Stomach (tissue), 4 donors: ENCODE measurements around the gene YOD1.

Source experiments
- CTCF ChIP-seq, 7 experiments: fragments of 450-650 bp in 4 of 7; fragments of 200-600 bp in 3 of 7; sonication (generic) in 3 of 7; IDR thresholded peaks; one replicate each; pipeline ENCODE4 v1.5.1; 2016 to 2019; ENCODE audit warnings: antibody characterized with exemption in 7 of 7, control low read depth in 2 of 7, mild to moderate bottlenecking in 1 of 7
- EP300 ChIP-seq: sonication (generic); formaldehyde crosslinking; IDR thresholded peaks from one replicate; pipeline ENCODE4 v1.6.1; 2017; ENCODE audit warnings: antibody characterized with exemption
- POLR2A ChIP-seq, 4 donors: fragments of 450-650 bp; IDR thresholded peaks; one replicate each; pipeline ENCODE4 v1.6.1; 2016; ENCODE audit warnings: antibody characterized with exemption in 4 of 4, control low read depth in 2 of 4, mild to moderate bottlenecking in 1 of 4, moderate library complexity in 1 of 4
- POLR2AphosphoS5 ChIP-seq, 3 donors: sonication (generic); formaldehyde crosslinking; IDR thresholded peaks; one replicate each; pipeline ENCODE4 v1.6.1; 2016; ENCODE audit warnings: antibody characterized with exemption in 3 of 3

- TF ChIP-seq CTCF (IDR thresholded peaks at IDR 0.05) (peak in 5 of 7 experiments; percentile 37 to 76 (median 66)), POLR2A (IDR thresholded peaks at IDR 0.05) (no peak), POLR2AphosphoS5 (IDR thresholded peaks at IDR 0.05) (peak in 2 of 3 donors; percentile 55 to 73), EP300 (no peak)
These were observed 45.8 kb downstream of the YOD1 start for GRCh38 chr1:207004931-207005830.
